GM12878 (cell line): ENCODE results near the gene SPSB3. TPM values are rescaled to one million over a fixed set of nuclear protein-coding genes. Genes with fewer than 3 reads are reported as not detected.

Experiments used
- ATAC-seq: fragments of 200-7000 bp; cut with Tn5 transposase; 3 replicates; pipeline ENCODE4 v1.9.1; 2020; ENCODE audit warnings: mild to moderate bottlenecking, moderate library complexity
- BruUV-seq: library from RNA; stranded (reverse); fragments of 400-500 nt; replicated peaks from 2 replicates; lab custom pipeline; 2021; lab: Mats Ljungman, UMichigan
- CTCF ChIA-PET: fragments of 300-600 bp; sonication (Branson Sonifier 250); formaldehyde crosslinking; extraction: SDS; loops from one replicate; lab custom pipeline; 2021; ENCODE audit warnings: inconsistent platforms; lab: Yijun Ruan, JAX
- POLR2A ChIA-PET: fragments of 350-600 bp; formaldehyde crosslinking; extraction: SDS; loops from one replicate; lab custom pipeline; 2021; ENCODE audit warnings: inconsistent platforms; lab: Charles Lee
- RAD21 ChIA-PET: fragments of 300-600 bp; sonication (Branson Sonifier 250); formaldehyde crosslinking; loops from one replicate; lab custom pipeline; 2023; ENCODE audit warnings: antibody characterized with exemption; ENCODE audit not compliant: unreplicated experiment; lab: Charles Lee
- SMC1A ChIA-PET: fragments of 300-600 bp; sonication (Branson Sonifier 250); formaldehyde crosslinking; loops from one replicate; lab custom pipeline; 2023; ENCODE audit not compliant: unreplicated experiment, uncharacterized antibody; lab: Charles Lee
- DNase-seq: peaks from one replicate; pipeline ENCODE4 v3.0.0-alpha.2; 2011; ENCODE audit warnings: low read depth, low spot score
- FAIRE-seq: peaks from 3 replicates; lab custom pipeline; 2011; peaks lifted over from hg19 to GRCh38; lab: Jason Lieb, UNC
- H2AFZ ChIP-seq: 2 replicates; pipeline ENCODE4 v1.6.0; 2011; ENCODE audit warnings: low read depth, low read length, control low read depth; ENCODE audit not compliant: control insufficient read depth
- H3K27ac ChIP-seq: 2 replicates; pipeline ENCODE4 v1.5.1; 2011; ENCODE audit warnings: control low read depth; ENCODE audit not compliant: control insufficient read depth, insufficient read depth
- H3K27me3 ChIP-seq, 2 experiments: replicated peaks in 1 of 2; 2 replicates each; pipeline versions ENCODE4 v1.6.0 to v1.6.1; 2011; ENCODE audit warnings: low read length in 1 of 2; ENCODE audit not compliant: control insufficient read depth in 2 of 2, insufficient read depth in 2 of 2
- H3K36me3 ChIP-seq, 2 experiments: 2 replicates each; pipeline ENCODE4 v1.5.1; 2011; ENCODE audit warnings: low read length in 1 of 2; ENCODE audit not compliant: control insufficient read depth in 2 of 2, insufficient read depth in 2 of 2
- H3K4me1 ChIP-seq: 2 replicates; pipeline ENCODE4 v1.6.1; 2011; ENCODE audit warnings: mild to moderate bottlenecking, low read length, moderate library complexity, mixed read lengths; ENCODE audit not compliant: control insufficient read depth, insufficient read depth
- H3K4me2 ChIP-seq: 2 replicates; pipeline ENCODE4 v1.6.0; 2011; ENCODE audit warnings: control low read depth; ENCODE audit not compliant: control insufficient read depth, insufficient read depth
- H3K4me3 ChIP-seq: fragments of 200-600 bp; sonication (generic); 2 replicates; pipeline ENCODE4 v1.5.1; 2016
- H3K79me2 ChIP-seq: 2 replicates; pipeline ENCODE4 v1.6.0; 2011; ENCODE audit warnings: low read length; ENCODE audit not compliant: control insufficient read depth, insufficient read depth
- H3K9ac ChIP-seq: 2 replicates; pipeline ENCODE4 v1.8.0; 2011; ENCODE audit warnings: low read length, control low read depth, mixed read lengths; ENCODE audit not compliant: control insufficient read depth, insufficient read depth
- H3K9me3 ChIP-seq: replicated peaks from 3 replicates; pipeline ENCODE4 v1.5.1; 2011; ENCODE audit warnings: mild to moderate bottlenecking, low read length; ENCODE audit not compliant: control insufficient read depth, insufficient read depth
- H4K20me1 ChIP-seq: 2 replicates; pipeline ENCODE4 v1.6.0; 2011; ENCODE audit not compliant: control insufficient read depth, insufficient read depth
- BHLHE40 ChIP-seq, 2 experiments: fragments of 450-650 bp in 1 of 2; IDR thresholded peaks; 2 replicates each; pipeline ENCODE4 v1.6.1; 2011 to 2017; ENCODE audit warnings: low read depth in 2 of 2, borderline replicate concordance in 1 of 2, improper control_type of control experiment in 1 of 2, low read length in 1 of 2, mild to moderate bottlenecking in 1 of 2
- CBFB ChIP-seq: IDR thresholded peaks from 2 replicates; pipeline ENCODE4 v1.6.1; 2016; ENCODE audit warnings: antibody characterized with exemption, low read depth
- ESRRA ChIP-seq: IDR thresholded peaks from 2 replicates; pipeline ENCODE4 v1.6.1; 2012; ENCODE audit warnings: mild to moderate bottlenecking, low read length, improper control_type of control experiment
- EZH2 ChIP-seq: IDR thresholded peaks from 2 replicates; pipeline ENCODE4 v1.6.1; 2012; ENCODE audit warnings: low read depth, mild to moderate bottlenecking, control low read depth, inconsistent platforms, low read length, borderline replicate concordance; ENCODE audit not compliant: control insufficient read depth
- HCFC1 ChIP-seq: fragments of 150-350 bp; IDR thresholded peaks from 2 replicates; pipeline ENCODE4 v1.6.1; 2014; ENCODE audit warnings: low read length
- LARP7 ChIP-seq: fragments of 450-650 bp; IDR thresholded peaks from 2 replicates; pipeline ENCODE4 v1.6.1; 2017; ENCODE audit warnings: mild to moderate bottlenecking
- MEF2A ChIP-seq: IDR thresholded peaks from 2 replicates; pipeline ENCODE4 v1.6.1; 2011; ENCODE audit warnings: low read depth, mild to moderate bottlenecking, low read length, moderate library complexity; ENCODE audit not compliant: insufficient read depth
- NR2C1 ChIP-seq: fragments of 450-650 bp; IDR thresholded peaks from 2 replicates; pipeline ENCODE4 v1.6.1; 2017; ENCODE audit warnings: antibody characterized with exemption, mild to moderate bottlenecking, moderate library complexity
- POLR2A ChIP-seq: IDR thresholded peaks from 2 replicates; pipeline ENCODE4 v1.6.1; 2011; ENCODE audit warnings: low read depth, mild to moderate bottlenecking, low read length
- RELA ChIP-seq: fragments of 450-650 bp; IDR thresholded peaks from 2 replicates; pipeline ENCODE4 v1.8.0; 2014; ENCODE audit warnings: borderline replicate concordance; ENCODE audit not compliant: partially characterized antibody
- RUNX3 ChIP-seq: IDR thresholded peaks from 2 replicates; pipeline ENCODE4 v1.6.1; 2012; ENCODE audit warnings: low read length, inconsistent platforms
- SMARCA5 ChIP-seq: fragments of 450-650 bp; IDR thresholded peaks from 2 replicates; pipeline ENCODE4 v1.6.1; 2017; ENCODE audit warnings: mild to moderate bottlenecking
- SREBF1 ChIP-seq: IDR thresholded peaks from 2 replicates; pipeline ENCODE4 v1.6.1; 2012; ENCODE audit warnings: mild to moderate bottlenecking, low read length
- TCF3 ChIP-seq: IDR thresholded peaks from 2 replicates; pipeline ENCODE4 v1.6.1; 2012; ENCODE audit warnings: low read depth, mild to moderate bottlenecking, low read length, borderline replicate concordance; ENCODE audit not compliant: insufficient read depth
- TCF7 ChIP-seq: IDR thresholded peaks from 2 replicates; pipeline ENCODE4 v1.6.1; 2014; ENCODE audit warnings: antibody characterized with exemption, borderline replicate concordance
- WGBS: methylation state at CpG from one replicate; pipeline ENCODE4 v1.1.6; 2016; ENCODE audit warnings: low lambda C conversion rate; ENCODE audit not compliant: insufficient replicate concordance, insufficient coverage; ENCODE audit errors: missing lambda C conversion rate; 5-methylcytosine and 5-hydroxymethylcytosine counted together
- in situ Hi-C: fragments of 300-500 bp; cut with MboI; formaldehyde crosslinking; loops from 9 replicates; pipeline ENCODE4 v1.14.3; 2018; ENCODE audit warnings: mixed read lengths
- intact Hi-C: fragments of 100-400 bp; cut with micrococcal nuclease; formaldehyde crosslinking; loops from one replicate; pipeline ENCODE4 v1.14.2; 2022; ENCODE audit not compliant: unreplicated experiment
- polyA plus RNA-seq, 11 experiments: library from polyadenylated mRNA; depleted of rRNA in 4 of 11; unstranded in 6 of 11; stranded (reverse) in 5 of 11; fragments of >200 nt; fragmentation: Nextera tagmentation in 4 of 11; fragmentation: Illumina TruSeq in 1 of 11; extraction: Ambion mirVana in 4 of 11; extraction: Trizol in 1 of 11; gene quantifications; 1 replicate in 1 of 11; 2 replicates in 10 of 11; pipeline versions ENCODE4 v1.2.1 to v1.2.3, GENCODE V29; 2011 to 2016; ENCODE audit warnings: inconsistent platforms in 2 of 11, missing spikeins in 2 of 11, low read depth in 1 of 11
- total RNA-seq, 4 experiments: library from RNA; depleted of rRNA in 3 of 4; stranded (reverse); fragments of >200 nt in 3 of 4; fragmentation: Illumina TruSeq in 1 of 4; extraction: Trizol in 1 of 4; gene quantifications; 2 replicates each; pipeline versions ENCODE4 v1.2.1 to v1.2.3, GENCODE V29; 2013 to 2021
- TF ChIP-seq, protein P1 (sequence below): fragments of 450-650 bp; IDR thresholded peaks from 2 replicates; pipeline ENCODE4 v1.6.1; 2018; ENCODE audit warnings: borderline replicate concordance, mild to moderate bottlenecking; ENCODE audit not compliant: partially characterized antibody

The SPSB3 gene
- total and polyA plus RNA-seq, 10 of the 15 experiments (the other 5 are each of a cell fraction or from before 2014, with no cell fraction given) = 0.31 to 26.9 (median 14.0) TPM

GRCh38 chr16:1790261-1790610, 7.9 kb upstream of the SPSB3 start (continued):
- no peak for TF ChIP-seq RELA
- no peak for TF ChIP-seq HCFC1
- TF ChIP-seq RUNX3 = no peak
- TF ChIP-seq SMARCA5 = no peak
- TF ChIP-seq, all 136 proteins: peak for 0

- Histone ChIP-seq H2AFZ (no peak overlapping the region), H3K9me3 (no peaks in the 10 kb centered on the region), H3K27ac (no peak overlapping the region), H3K9ac (no peak overlapping the region), H3K4me1 (no peaks in the 10 kb centered on the region), H3K36me3 (peaks cover 5 to 12% of the 10 kb centered on the region in 2 experiments; a peak in 3 of 4 replicates), H3K4me2 (no peak overlapping the region), H3K79me2 (peaks cover 5% of the 10 kb centered on the region), H4K20me1 (no peaks in the 10 kb centered on the region), H3K27me3 (no peaks in the 10 kb centered on the region), H3K4me3 (no peak overlapping the region)
- DNase-seq (no peak), ATAC-seq (no peak), FAIRE-seq (no peak)
- no TSS peak for BruUV-seq
- 92% methylated on average over 16 of the region's 25 CpGs for WGBS
- POLR2A ChIA-PET = no interaction called here
- CTCF ChIA-PET = no interaction called here
- intact Hi-C loops = no loop called here
- RAD21 ChIA-PET = no interaction called here
- in situ Hi-C loops = no loop called here
- SMC1A ChIA-PET = no interaction called here
- TF ChIP-seq BHLHE40 (IDR thresholded peaks at IDR 0.05; ENCODE audit: borderline replicate concordance in 1 of 2, low read depth in 2 of 2, low read length in 1 of 2) (no peak), POLR2A (peak; percentile 11; the same call in 1 of the 2 replicates)
Measured at GRCh38 chr16:1789643-1790045, 7.3 kb upstream of the SPSB3 start.

GRCh38 chr16:1788708-1789100, 6.3 kb upstream of the SPSB3 start:
- in situ Hi-C loops = no loop called here
- Histone ChIP-seq H3K36me3 (peaks cover 5 to 12% of the 10 kb centered on the region in 2 experiments; a peak in 3 of 4 replicates), H3K27ac (no peak overlapping the region), H3K79me2 (peaks cover 11% of the 10 kb centered on the region), H3K4me2 (no peak overlapping the region), H3K9me3 (no peaks in the 10 kb centered on the region), H2AFZ (no peak overlapping the region), H4K20me1 (no peaks in the 10 kb centered on the region), H3K9ac (no peak overlapping the region), H3K27me3 (no peaks in the 10 kb centered on the region), H3K4me3 (no peak overlapping the region), H3K4me1 (no peaks in the 10 kb centered on the region)
- WGBS = 86% methylated on average over 19 of the region's 19 CpGs
- SMC1A ChIA-PET = no interaction called here
- ATAC-seq (no peak), DNase-seq (no peak), FAIRE-seq (no peak)
- RAD21 ChIA-PET = no interaction called here
- CTCF ChIA-PET = no interaction called here
- intact Hi-C loops = no loop called here
- POLR2A ChIA-PET = no interaction called here
- no TSS peak for BruUV-seq
- no peak for TF ChIP-seq MEF2A
- TF ChIP-seq HCFC1 = no peak
- no peak for TF ChIP-seq CBFB
- no peak for TF ChIP-seq EZH2
- no peak for TF ChIP-seq SREBF1
- TF ChIP-seq ESRRA = no peak
- no peak for TF ChIP-seq NR2C1
- no peak for TF ChIP-seq TCF3
- TF ChIP-seq, protein P1, sequence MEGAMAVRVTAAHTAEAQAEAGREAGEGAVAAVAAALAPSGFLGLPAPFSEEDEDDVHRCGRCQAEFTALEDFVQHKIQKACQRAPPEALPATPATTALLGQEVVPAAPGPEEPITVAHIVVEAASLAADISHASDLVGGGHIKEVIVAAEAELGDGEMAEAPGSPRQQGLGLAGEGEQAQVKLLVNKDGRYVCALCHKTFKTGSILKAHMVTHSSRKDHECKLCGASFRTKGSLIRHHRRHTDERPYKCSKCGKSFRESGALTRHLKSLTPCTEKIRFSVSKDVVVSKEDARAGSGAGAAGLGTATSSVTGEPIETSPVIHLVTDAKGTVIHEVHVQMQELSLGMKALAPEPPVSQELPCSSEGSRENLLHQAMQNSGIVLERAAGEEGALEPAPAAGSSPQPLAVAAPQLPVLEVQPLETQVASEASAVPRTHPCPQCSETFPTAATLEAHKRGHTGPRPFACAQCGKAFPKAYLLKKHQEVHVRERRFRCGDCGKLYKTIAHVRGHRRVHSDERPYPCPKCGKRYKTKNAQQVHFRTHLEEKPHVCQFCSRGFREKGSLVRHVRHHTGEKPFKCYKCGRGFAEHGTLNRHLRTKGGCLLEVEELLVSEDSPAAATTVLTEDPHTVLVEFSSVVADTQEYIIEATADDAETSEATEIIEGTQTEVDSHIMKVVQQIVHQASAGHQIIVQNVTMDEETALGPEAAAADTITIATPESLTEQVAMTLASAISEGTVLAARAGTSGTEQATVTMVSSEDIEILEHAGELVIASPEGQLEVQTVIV = no peak
- no peak for TF ChIP-seq LARP7
- no peak for TF ChIP-seq TCF7
